HG03439 (cell line): ENCODE results near the gene HEMGN.

ENCODE experiments used
- ATAC-seq: cut with Tn5 transposase; IDR thresholded peaks from one replicate; pipeline ENCODE4 v1.9.1; 2021; ENCODE audit warnings: mild to moderate bottlenecking, moderate library complexity; ENCODE audit not compliant: unreplicated experiment

HEMGN gene

GRCh38 chr9:97933297-97933998 lies 4.5 kb downstream of the HEMGN start:
- no peak for ATAC-seq

DNA sequence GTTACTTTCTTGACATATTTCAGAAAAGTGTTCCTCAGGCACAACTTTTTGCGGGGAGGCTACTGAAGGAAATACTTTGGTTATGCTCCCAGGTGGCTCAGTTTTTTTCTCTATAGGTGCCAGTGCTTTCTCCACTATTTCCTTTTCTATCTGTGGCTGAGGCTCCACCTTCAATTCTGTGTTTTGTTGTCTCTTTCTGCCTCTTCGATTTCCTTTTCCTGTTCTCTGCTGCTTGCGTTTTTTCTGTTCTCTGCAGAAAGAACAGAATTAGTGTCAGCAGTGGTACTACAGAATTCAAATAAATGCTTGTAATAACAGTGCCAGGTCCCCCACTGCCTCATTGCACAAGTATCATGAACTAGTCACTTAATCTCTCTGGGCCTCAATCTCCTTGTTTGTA lies 7.0 kb downstream of the HEMGN start:
- no peak for ATAC-seq

GRCh38 chr9:97928986-97929604 lies 8.9 kb downstream of the HEMGN start:
- ATAC-seq: no peak

DNA sequence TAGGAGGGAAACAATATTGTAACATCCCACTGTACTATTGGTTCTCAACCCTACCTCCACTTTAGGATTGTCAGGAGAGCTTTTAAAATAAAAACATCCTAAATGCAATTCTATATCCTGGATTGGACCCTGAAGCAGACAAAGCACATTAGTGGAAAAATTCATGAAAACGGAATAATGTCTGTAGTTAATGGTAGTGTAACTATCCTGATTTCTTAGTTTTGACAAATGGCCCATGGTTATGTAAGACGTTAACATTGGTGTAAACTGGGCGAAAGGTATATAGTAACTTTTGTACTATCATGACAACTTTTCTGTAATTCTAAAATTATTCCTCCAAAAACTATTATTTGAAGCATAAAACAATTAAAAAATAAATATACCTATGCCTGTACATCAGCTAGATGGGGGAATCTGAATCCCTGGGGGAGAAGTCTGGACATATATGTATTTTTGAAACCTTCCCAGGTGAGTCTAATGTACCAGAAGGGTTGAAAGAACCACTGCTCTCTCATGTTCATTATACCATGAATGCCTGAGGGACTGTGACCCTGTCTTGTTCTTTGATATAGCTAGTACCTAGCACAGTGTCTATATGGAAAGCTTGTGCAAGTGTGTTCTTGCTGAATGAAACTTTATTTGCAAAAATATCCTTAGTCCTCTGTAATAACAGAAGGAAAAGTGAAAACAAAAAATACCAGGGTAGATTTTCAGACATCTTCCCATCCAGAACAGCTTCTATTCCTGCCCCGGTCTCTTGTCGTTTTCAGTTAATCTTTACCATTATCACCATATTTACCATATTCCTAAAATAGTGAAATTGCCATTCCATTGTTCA lies 12.3 kb downstream of the HEMGN start:
- ATAC-seq: no peak

GRCh38 chr9:97924386-97924785 lies 13.6 kb downstream of the HEMGN start:
- ATAC-seq: no peak

DNA sequence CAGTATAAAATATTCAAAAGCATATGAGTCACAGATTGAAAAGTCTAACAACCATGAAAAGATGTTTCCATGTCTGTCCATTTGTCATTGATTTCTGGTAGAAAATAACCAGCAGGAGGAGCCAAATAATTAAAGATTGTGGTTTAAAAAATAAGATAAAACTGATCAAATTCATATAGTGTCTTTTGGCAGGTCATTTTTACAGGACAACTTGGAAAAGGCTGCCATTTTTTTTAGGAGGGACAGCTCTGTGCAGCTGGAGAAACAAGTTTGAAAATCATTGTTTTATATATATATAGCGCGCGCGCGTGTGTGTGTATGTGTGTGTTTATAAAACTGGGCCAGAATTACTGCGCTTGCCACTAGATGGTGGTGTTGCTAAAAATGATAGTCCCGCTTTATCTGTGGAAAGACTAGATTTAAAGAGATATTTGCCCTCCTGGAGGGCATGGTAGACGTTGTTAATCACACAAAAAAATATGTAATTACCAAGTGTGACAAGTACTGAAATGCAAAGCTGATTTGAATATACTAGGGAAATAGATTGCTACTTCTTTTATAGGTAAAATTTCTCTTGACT lies 14.4 kb downstream of the HEMGN start:
- peak; percentile 31 for ATAC-seq

- ATAC-seq: peak; percentile 86
Observed at GRCh38 chr9:97921959-97922724, 15.8 kb downstream of the HEMGN start, which contains the start of gene TRMO. Gene TRMO, minus strand, starts transcription at chr9:97922500. Its CDS starts 7 bp downstream, at chr9:97922493.

- no peak for ATAC-seq
Observed at GRCh38 chr9:97919217-97919813, 18.7 kb downstream of the HEMGN start.

DNA sequence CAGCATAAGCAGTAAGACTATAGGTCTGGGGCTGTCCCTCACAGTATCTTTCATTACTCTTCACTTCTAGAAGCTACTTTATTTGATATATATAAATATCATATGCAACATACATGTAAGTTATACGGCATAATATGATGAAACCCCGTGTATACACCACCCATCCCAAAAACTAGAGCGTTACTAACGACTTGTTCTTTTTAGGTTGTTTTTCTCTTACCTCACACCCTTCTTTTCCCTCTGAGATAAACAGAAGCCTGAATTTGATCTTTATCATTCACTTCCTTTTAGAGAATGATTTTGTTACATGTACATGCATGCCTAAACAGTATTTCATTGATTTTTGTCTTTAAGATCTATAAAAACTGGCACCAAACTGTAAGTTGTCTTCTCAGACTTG lies 19.4 kb downstream of the HEMGN start:
- ATAC-seq: no peak

DNA sequence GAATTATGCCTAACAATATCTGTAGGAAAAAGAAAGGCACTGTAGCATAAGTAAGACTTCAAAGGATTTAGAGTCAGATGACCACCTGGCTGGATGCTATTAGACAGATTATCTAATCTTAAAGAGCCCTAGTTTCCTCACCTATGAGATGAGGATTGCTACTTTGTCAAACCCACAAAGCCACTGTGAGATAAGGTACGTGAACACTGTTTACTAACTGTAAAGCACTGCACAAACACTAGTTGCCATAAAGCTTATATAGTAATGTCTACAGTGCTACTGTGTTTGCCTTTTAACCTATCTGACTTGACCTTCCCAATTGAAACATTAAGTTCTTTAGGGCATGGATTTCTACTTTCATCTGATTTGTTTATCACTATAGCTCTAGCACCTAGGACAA lies 26.0 kb downstream of the HEMGN start:
- ATAC-seq: no peak

GRCh38 chr9:97911528-97911927 lies 26.4 kb downstream of the HEMGN start:
- no peak for ATAC-seq

DNA sequence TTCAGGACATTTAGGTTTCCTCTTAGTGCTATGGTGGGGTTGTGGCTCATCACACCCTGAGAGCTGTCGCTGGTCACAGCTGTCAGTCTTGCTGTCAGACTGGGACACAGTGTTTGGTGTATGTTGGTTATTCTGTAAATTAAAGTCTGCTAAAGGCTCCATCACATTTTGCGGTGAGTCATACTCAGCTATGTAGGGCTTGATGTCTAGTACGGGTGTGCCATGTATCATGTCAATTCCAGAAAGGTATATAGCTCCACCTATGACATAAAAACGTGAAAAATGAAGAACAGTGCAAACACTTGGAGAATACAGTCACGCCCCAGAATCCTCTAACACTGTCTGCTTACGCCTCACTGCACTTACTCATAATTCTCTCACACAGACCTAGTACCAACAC lies 27.6 kb downstream of the HEMGN start:
- ATAC-seq: no peak

DNA sequence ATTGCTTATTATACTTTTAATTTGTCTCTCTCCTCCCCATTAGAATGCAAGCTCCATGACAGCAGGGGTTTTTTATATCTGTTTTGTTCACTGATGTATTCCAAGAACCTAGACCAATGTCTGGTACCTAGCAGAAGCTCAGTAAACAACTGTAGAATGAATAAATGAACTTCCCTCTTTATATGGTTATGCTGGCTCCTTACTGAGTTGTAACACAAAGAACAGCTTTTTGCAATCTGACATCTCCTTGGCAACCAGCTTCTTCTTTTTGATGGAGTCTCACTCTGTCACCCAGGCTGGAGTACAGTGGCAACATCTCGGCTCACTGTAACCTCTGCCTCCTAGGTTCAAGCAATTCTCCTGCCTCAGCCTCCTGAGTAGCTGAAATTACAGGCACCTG lies 29.3 kb downstream of the HEMGN start:
- no peak for ATAC-seq

GRCh38 chr9:97907632-97908031 lies 30.3 kb downstream of the HEMGN start:
- ATAC-seq: no peak

DNA sequence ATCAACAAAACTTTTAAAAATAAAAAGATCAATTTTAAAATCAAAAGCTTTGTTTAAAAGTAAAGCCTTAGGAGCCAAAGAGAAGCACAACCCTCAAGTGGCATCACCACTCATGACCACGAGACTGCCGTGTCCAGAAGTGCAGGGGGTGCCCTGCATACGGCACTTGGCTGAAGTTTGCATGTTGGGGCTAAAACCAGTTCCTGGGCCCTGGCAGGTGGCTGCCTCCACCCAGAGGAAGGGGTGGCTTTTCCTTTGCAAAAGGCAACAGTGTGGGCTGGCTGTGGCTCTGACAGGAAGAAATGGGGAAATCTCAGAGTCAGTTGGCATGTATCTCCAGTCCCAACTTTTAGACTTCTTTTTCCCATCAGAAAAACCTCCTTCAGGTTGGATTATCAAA lies 30.9 kb downstream of the HEMGN start:
- ATAC-seq: no peak

DNA sequence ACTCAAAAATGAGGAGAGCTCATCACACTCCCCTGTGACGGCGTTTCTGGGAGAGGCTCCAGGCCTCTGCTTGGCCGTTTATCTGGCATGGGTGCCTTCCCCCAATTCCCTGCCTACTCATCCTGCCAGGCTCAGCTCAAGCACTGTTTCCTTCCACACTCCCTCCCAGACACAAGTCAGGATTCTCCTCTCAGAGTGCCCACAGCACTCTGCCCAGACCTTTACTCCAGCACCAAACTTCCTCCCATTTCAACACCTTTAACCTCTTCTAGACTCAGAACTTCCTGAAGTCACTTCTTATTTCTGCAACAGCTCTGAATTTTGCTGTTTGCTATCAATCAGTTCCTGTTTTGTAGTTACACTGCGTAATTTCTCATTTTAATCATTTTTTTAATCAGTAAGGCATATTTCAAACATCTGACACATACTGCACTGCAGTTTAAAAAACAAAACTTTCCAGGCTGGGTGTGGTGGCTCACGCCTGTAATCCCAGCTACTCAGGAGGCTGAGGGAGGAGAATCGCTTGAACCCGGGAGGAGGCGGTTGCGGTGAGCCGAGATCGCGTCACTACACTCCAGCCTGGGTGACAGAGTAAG lies 31.6 kb downstream of the HEMGN start:
- no peak for ATAC-seq

DNA sequence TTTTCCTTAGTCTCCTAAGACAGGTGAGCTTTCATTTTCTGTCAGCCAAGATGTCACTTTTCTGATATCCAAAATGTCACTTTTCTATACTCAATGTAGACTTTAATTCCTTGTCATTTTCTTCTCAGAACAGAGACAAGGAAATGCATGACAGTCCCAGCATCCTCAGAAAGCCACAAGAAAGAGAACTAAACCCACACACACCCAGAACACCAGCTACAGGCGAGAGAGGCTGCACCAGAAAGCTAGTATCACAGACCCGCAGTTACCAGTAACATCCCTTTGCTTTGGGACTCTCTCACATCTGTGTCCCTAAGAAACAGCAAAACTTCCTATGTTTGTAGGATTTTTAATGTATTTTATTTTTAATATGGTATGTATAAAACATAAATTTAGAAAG lies 32.7 kb downstream of the HEMGN start:
- no peak for ATAC-seq

DNA sequence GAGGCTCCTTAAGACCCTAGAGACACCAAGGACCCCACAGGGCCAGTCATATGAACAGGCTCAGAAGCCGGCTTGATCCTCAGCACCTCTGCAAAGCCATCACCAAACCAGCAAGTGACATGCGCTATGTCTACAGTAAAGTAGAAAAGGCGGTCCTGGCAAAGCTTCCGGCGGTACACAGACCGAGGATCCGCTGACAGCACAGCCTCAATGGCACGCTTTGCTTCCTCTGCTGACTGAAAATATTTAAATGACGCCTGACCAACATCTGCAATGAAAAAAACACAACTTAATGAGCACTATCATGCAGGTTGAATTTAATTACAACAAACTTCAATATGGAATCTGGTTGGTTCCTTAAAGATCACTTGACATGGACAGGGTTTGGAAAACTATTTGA lies 33.2 kb downstream of the HEMGN start:
- no peak for ATAC-seq

DNA sequence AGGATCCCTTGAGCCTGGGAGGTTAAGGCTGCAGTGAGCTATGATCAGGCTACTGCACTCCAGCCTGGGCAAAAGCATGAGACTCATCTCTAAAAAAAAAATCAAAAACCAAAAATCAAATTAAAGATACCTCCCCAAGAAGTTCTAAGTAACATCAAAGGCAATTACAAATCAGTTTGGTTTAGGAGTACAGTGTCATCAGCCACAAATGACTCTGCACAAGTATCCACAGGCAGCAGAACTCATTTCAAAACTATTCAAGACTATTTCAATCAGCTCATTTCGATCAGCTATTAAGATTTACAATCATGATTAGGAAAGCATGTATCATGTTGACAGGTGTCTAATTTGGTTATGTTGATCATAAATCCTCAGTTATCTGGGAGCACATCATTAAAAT lies 34.8 kb downstream of the HEMGN start:
- ATAC-seq: no peak
